K562 (cell line): ENCODE data around the gene PRDM2. TPM values are rescaled to one million over a fixed set of nuclear protein-coding genes. Genes with fewer than 3 reads are reported as not detected.

Experiments used
- ATAC-seq: fragments of 200-7000 bp; cut with Tn5 transposase; 3 replicates; pipeline ENCODE4 v1.9.1; 2020; ENCODE audit warnings: moderate library complexity
- BruUV-seq: library from RNA; stranded (reverse); fragments of 400-500 nt; replicated peaks from 2 replicates; lab custom pipeline; 2021; lab: Mats Ljungman, UMichigan
- CTCF ChIA-PET: fragments of 300-600 bp; formaldehyde crosslinking; extraction: SDS; loops from one replicate; lab custom pipeline; 2021; ENCODE audit warnings: low intra/inter-chr PET ratio; lab: Yijun Ruan, JAX
- POLR2A ChIA-PET: fragments of 300-600, 350-650 bp; sonication (Branson Sonifier 250); formaldehyde crosslinking; extraction: SDS; loops from one replicate; lab custom pipeline; 2021; ENCODE audit warnings: antibody characterized with exemption, inconsistent platforms; lab: Yijun Ruan, JAX
- DNase-seq, 4 experiments: peaks; one replicate each; pipeline versions ENCODE4 v3.0.0 to v3.0.0-alpha.2; 2011 to 2018; ENCODE audit warnings: low spot score in 3 of 4, mixed read lengths in 3 of 4; ENCODE audit errors: extremely low read depth in 1 of 4
- FAIRE-seq: peaks from 2 replicates; lab custom pipeline; 2011; peaks lifted over from hg19 to GRCh38; lab: Jason Lieb, UNC
- H2AFZ ChIP-seq: 2 replicates; pipeline ENCODE4 v1.6.0; 2011; ENCODE audit warnings: low read depth, low read length, control low read depth, inconsistent platforms
- H3K27ac ChIP-seq: fragments of 200-600 bp; 3 replicates; pipeline ENCODE4 v1.8.0; 2011; ENCODE audit warnings: low read depth, mild to moderate bottlenecking, control low read depth, inconsistent platforms, low read length, moderate library complexity, mixed read lengths; ENCODE audit errors: extremely low read depth
- H3K27me3 ChIP-seq, 2 experiments: fragments of 300-600 bp in 1 of 2; 2 replicates in 1 of 2; 3 replicates in 1 of 2; pipeline versions ENCODE4 v1.6.0 to v1.8.0; 2011; ENCODE audit warnings: inconsistent platforms in 2 of 2, low read length in 2 of 2, mild to moderate bottlenecking in 1 of 2, mixed read lengths in 1 of 2, moderate library complexity in 1 of 2; ENCODE audit not compliant: control insufficient read depth in 2 of 2, insufficient read depth in 2 of 2
- H3K36me3 ChIP-seq: fragments of 300-600 bp; 3 replicates; pipeline ENCODE4 v1.8.0; 2011; ENCODE audit warnings: mild to moderate bottlenecking, low read length, inconsistent platforms; ENCODE audit not compliant: control insufficient read depth, insufficient read depth
- H3K4me1 ChIP-seq, 2 experiments: fragments of 200-600 bp in 1 of 2; replicated peaks in 1 of 2; 2 replicates in 1 of 2; 3 replicates in 1 of 2; pipeline versions ENCODE4 v1.5.1 to v1.8.0; 2011; ENCODE audit warnings: inconsistent platforms in 2 of 2, low read length in 2 of 2, mild to moderate bottlenecking in 1 of 2, mixed read lengths in 1 of 2, moderate library complexity in 1 of 2; ENCODE audit not compliant: control insufficient read depth in 2 of 2, insufficient read depth in 2 of 2
- H3K4me2 ChIP-seq: 2 replicates; pipeline ENCODE4 v1.6.1; 2011; ENCODE audit warnings: low read length, control low read depth, inconsistent platforms, mixed read lengths; ENCODE audit not compliant: insufficient read depth
- H3K4me3 ChIP-seq: fragments of 200-600 bp; sonication (generic), shearing (Covaris generic); 2 replicates; pipeline ENCODE4 v1.5.1; 2016; ENCODE audit warnings: control low read depth, inconsistent platforms
- H3K79me2 ChIP-seq: fragments of 200-600 bp; 3 replicates; pipeline ENCODE4 v1.8.0; 2011; ENCODE audit warnings: low read length, inconsistent platforms; ENCODE audit not compliant: control insufficient read depth, insufficient read depth
- H3K9ac ChIP-seq, 2 experiments: 2 replicates each; pipeline versions ENCODE4 v1.6.0 to v1.6.1; 2011; ENCODE audit warnings: low read depth in 2 of 2, low read length in 2 of 2, control low read depth in 1 of 2, inconsistent platforms in 1 of 2, mild to moderate bottlenecking in 1 of 2, mixed read lengths in 1 of 2; ENCODE audit not compliant: insufficient read depth in 1 of 2
- H3K9me1 ChIP-seq: one replicate; pipeline ENCODE4 v1.6.0; 2011; ENCODE audit warnings: inconsistent platforms, mild to moderate bottlenecking, low read length, moderate library complexity; ENCODE audit not compliant: control insufficient read depth, insufficient read depth
- H3K9me3 ChIP-seq: replicated peaks from 2 replicates; pipeline ENCODE4 v1.5.1; 2011; ENCODE audit warnings: low read depth, low read length, inconsistent platforms; ENCODE audit not compliant: control insufficient read depth, insufficient read depth
- H4K20me1 ChIP-seq: replicated peaks from 2 replicates; pipeline ENCODE4 v1.6.1; 2011; ENCODE audit warnings: low read length, inconsistent platforms, mixed read lengths; ENCODE audit not compliant: control insufficient read depth, insufficient read depth
- BACH1 ChIP-seq: fragments of 200-800 bp; sonication (Bioruptor generic); IDR thresholded peaks from 2 replicates; pipeline ENCODE4 v1.6.1; 2016; ENCODE audit warnings: missing genetic modification characterization, missing compliant biosample characterization
- ETV1 ChIP-seq: fragments of 450-650 bp; conservative IDR thresholded peaks from 2 replicates; pipeline ENCODE4 v1.6.1; 2016; ENCODE audit warnings: missing genetic modification characterization, control low read depth, low read depth, missing compliant biosample characterization
- GTF2E2 ChIP-seq: fragments of 200-800 bp; sonication (Bioruptor generic); IDR thresholded peaks from 2 replicates; pipeline ENCODE4 v1.6.1; 2016; ENCODE audit warnings: missing genetic modification characterization, missing compliant biosample characterization
- GTF2F1 ChIP-seq: IDR thresholded peaks from 2 replicates; pipeline ENCODE4 v1.6.1; 2011; ENCODE audit warnings: low read depth, low read length, improper control_type of control experiment
- HNRNPLL ChIP-seq: fragments of 200-400 bp; formaldehyde crosslinking; IDR thresholded peaks from 2 replicates; pipeline ENCODE4 v1.6.1; 2017; ENCODE audit warnings: low read length, low read depth, mild to moderate bottlenecking; ENCODE audit not compliant: poor library complexity, severe bottlenecking
- ILK ChIP-seq: fragments of 450-650 bp; IDR thresholded peaks from 2 replicates; pipeline ENCODE4 v1.6.1; 2016; ENCODE audit warnings: missing genetic modification characterization, low read depth, mild to moderate bottlenecking, missing compliant biosample characterization, moderate library complexity, borderline replicate concordance
- MECOM ChIP-seq: fragments of 250-450 bp; sonication (Bioruptor Pico); IDR thresholded peaks from 2 replicates; pipeline ENCODE4 v1.8.0; 2022; ENCODE audit warnings: inconsistent platforms
- MXD1 ChIP-seq: fragments of 250-450 bp; sonication (Bioruptor Pico); IDR thresholded peaks from 2 replicates; pipeline ENCODE4 v1.8.0; 2021; ENCODE audit warnings: borderline replicate concordance, mild to moderate bottlenecking, moderate library complexity; ENCODE audit not compliant: poor library complexity, severe bottlenecking
- POLR2AphosphoS5 ChIP-seq: IDR thresholded peaks from 2 replicates; pipeline ENCODE4 v1.6.1; 2011; ENCODE audit warnings: mild to moderate bottlenecking, low read depth, low read length, moderate library complexity; ENCODE audit not compliant: control insufficient read depth, insufficient read depth
- STAT5B ChIP-seq: fragments of 250-450 bp; sonication (Bioruptor Pico); IDR thresholded peaks from 2 replicates; pipeline ENCODE4 v1.8.0; 2021; ENCODE audit warnings: mild to moderate bottlenecking, inconsistent platforms
- TAF15 ChIP-seq: fragments of 200-400 bp; formaldehyde crosslinking; IDR thresholded peaks from 2 replicates; pipeline ENCODE4 v1.6.1; 2017; ENCODE audit warnings: mild to moderate bottlenecking, low read depth, low read length, moderate library complexity
- ZNF217 ChIP-seq: sonication (generic); formaldehyde crosslinking; IDR thresholded peaks from 2 replicates; pipeline ENCODE4 v1.8.0; 2022; ENCODE audit warnings: mild to moderate bottlenecking, missing genetic modification reagents
- ZNF224 ChIP-seq: sonication (generic); formaldehyde crosslinking; IDR thresholded peaks from 2 replicates; pipeline ENCODE4 v1.8.0; 2022; ENCODE audit warnings: mild to moderate bottlenecking, missing genetic modification reagents
- WGBS: fragments of 100-300 bp; shearing (Covaris generic); methylation state at CpG from one replicate; pipeline ENCODE4 v1.1.6; 2016; ENCODE audit warnings: low coverage, mixed read lengths; ENCODE audit not compliant: insufficient coverage; ENCODE audit errors: missing lambda C conversion rate; 5-methylcytosine and 5-hydroxymethylcytosine counted together
- in situ Hi-C: fragments of 300-500 bp; cut with MboI; formaldehyde crosslinking; loops from 4 replicates; pipeline ENCODE4 v1.15.0; 2018; ENCODE audit warnings: inconsistent platforms, mixed read lengths
- intact Hi-C: fragments of 100-400 bp; cut with micrococcal nuclease; formaldehyde crosslinking; loops from 2 replicates; pipeline ENCODE4 v1.14.2; 2022
- polyA plus RNA-seq, 8 experiments: library from polyadenylated mRNA; depleted of rRNA in 4 of 8; stranded (reverse) in 5 of 8; unstranded in 3 of 8; fragments of >200 nt; fragmentation: Nextera tagmentation in 2 of 8; fragmentation: Illumina TruSeq in 1 of 8; extraction: Ambion mirVana in 2 of 8; extraction: Trizol in 1 of 8; gene quantifications; 2 replicates each; pipeline versions ENCODE4 v1.2.1 to v1.2.3, GENCODE V29; 2011 to 2014; ENCODE audit warnings: inconsistent platforms in 1 of 8, missing spikeins in 1 of 8
- total RNA-seq, 7 experiments: library from RNA; depleted of rRNA in 6 of 7; stranded (reverse); fragments of >200 nt in 6 of 7; fragmentation: Illumina TruSeq in 2 of 7; extraction: Trizol in 2 of 7; gene quantifications; 2 replicates each; pipeline versions ENCODE4 v1.2.1 to v1.2.3, GENCODE V29; 2011 to 2021; ENCODE audit warnings: low replicate concordance in 1 of 7
- TF ChIP-seq, protein P1 (sequence below): fragments of 250-450 bp; sonication (Bioruptor Pico); IDR thresholded peaks from 2 replicates; pipeline ENCODE4 v1.8.0; 2022; ENCODE audit warnings: inconsistent platforms, mild to moderate bottlenecking, moderate library complexity, borderline replicate concordance
- TF ChIP-seq, protein P2 (sequence below), 3 experiments: fragments of 200-800 bp in 1 of 3; fragments of 250-450 bp in 1 of 3; fragments of 450-650 bp in 1 of 3; sonication (Bioruptor Pico) in 1 of 3; sonication (Bioruptor generic) in 1 of 3; formaldehyde crosslinking in 1 of 3; IDR thresholded peaks; 2 replicates each; pipeline versions ENCODE4 v1.6.1 to v1.8.0; 2016 to 2022; ENCODE audit warnings: mild to moderate bottlenecking in 2 of 3, missing genetic modification characterization in 2 of 3, missing compliant biosample characterization in 1 of 3, moderate library complexity in 1 of 3

PRDM2 gene
- total and polyA plus RNA-seq, 9 of the 15 experiments (the other 6 are each of a cell fraction or from before 2014, with no cell fraction given), result 5.4 to 27.6 (median 12.5) TPM

GRCh38 chr1:13782634-13783360 lies 82.8 kb downstream of the PRDM2 start:
- DNase-seq (no peak), ATAC-seq (no peak), FAIRE-seq (no peak)
- Histone ChIP-seq H3K27ac (no peak overlapping the region), H2AFZ (no peak overlapping the region), H3K9ac (no peak overlapping the region), H3K27me3 (no peaks in the 10 kb centered on the region), H3K4me1 (no peaks in the 10 kb centered on the region), H3K79me2 (peaks cover 8% of the 10 kb centered on the region; the same call in 1 of the 3 replicates), H3K9me3 (no peaks in the 10 kb centered on the region), H3K36me3 (peaks cover 82% of the 10 kb centered on the region), H3K4me3 (no peak overlapping the region), H3K4me2 (no peak overlapping the region), H4K20me1 (no peaks in the 10 kb centered on the region; the same call in 1 of the 2 replicates), H3K9me1 (peaks cover 5% of the 10 kb centered on the region)
- TF ChIP-seq, protein P1, sequence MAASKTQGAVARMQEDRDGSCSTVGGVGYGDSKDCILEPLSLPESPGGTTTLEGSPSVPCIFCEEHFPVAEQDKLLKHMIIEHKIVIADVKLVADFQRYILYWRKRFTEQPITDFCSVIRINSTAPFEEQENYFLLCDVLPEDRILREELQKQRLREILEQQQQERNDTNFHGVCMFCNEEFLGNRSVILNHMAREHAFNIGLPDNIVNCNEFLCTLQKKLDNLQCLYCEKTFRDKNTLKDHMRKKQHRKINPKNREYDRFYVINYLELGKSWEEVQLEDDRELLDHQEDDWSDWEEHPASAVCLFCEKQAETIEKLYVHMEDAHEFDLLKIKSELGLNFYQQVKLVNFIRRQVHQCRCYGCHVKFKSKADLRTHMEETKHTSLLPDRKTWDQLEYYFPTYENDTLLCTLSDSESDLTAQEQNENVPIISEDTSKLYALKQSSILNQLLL (CRISPR knock-in tag), result no peak
- TF ChIP-seq ILK (no peak), GTF2F1 (no peak), MECOM (CRISPR knock-in tag) (no peak), TAF15 (no peak), ETV1 (tag) (no peak), ZNF217 (no peak), MXD1 (CRISPR knock-in tag) (no peak), GTF2E2 (tag) (no peak), HNRNPLL (no peak), STAT5B (no peak), BACH1 (tag) (no peak), ZNF224 (no peak), POLR2AphosphoS5 (no peak)
- TF ChIP-seq, protein P2, sequence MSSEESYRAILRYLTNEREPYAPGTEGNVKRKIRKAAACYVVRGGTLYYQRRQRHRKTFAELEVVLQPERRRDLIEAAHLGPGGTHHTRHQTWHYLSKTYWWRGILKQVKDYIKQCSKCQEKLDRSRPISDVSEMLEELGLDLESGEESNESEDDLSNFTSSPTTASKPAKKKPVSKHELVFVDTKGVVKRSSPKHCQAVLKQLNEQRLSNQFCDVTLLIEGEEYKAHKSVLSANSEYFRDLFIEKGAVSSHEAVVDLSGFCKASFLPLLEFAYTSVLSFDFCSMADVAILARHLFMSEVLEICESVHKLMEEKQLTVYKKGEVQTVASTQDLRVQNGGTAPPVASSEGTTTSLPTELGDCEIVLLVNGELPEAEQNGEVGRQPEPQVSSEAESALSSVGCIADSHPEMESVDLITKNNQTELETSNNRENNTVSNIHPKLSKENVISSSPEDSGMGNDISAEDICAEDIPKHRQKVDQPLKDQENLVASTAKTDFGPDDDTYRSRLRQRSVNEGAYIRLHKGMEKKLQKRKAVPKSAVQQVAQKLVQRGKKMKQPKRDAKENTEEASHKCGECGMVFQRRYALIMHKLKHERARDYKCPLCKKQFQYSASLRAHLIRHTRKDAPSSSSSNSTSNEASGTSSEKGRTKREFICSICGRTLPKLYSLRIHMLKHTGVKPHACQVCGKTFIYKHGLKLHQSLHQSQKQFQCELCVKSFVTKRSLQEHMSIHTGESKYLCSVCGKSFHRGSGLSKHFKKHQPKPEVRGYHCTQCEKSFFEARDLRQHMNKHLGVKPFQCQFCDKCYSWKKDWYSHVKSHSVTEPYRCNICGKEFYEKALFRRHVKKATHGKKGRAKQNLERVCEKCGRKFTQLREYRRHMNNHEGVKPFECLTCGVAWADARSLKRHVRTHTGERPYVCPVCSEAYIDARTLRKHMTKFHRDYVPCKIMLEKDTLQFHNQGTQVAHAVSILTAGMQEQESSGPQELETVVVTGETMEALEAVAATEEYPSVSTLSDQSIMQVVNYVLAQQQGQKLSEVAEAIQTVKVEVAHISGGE (CRISPR knock-in tag; IDR thresholded peaks at IDR 0.05), result no peak
- CTCF ChIA-PET, result interaction anchor here (0.7 kb wide), 1 partner anchor 22 kb away, joined by 3 read pairs; no protein-coding TSS in a partner anchor
- WGBS, result 96% methylated on average over 11 of the region's 12 CpGs
- BruUV-seq, result no TSS peak
- POLR2A ChIA-PET, result interaction anchor here (0.5 to 2.5 kb wide), 3 partner anchors 10 to 256 kb away, joined by 3 to 8 read pairs (median 5); no protein-coding TSS in a partner anchor
- intact Hi-C loops (no loop called here), in situ Hi-C loops (no loop called here)
